AG04449 (cell line): Measurements from ENCODE around the gene KRTAP10-3.

ENCODE experiments used
- CTCF ChIA-PET: fragments of 350-600 bp; formaldehyde crosslinking; extraction: SDS; loops from one replicate; lab custom pipeline; 2021; ENCODE audit warnings: antibody characterized with exemption; lab: Yijun Ruan, JAX
- POLR2A ChIA-PET: fragments of 400-600, 350-600 bp; formaldehyde crosslinking; extraction: SDS; loops from one replicate; lab custom pipeline; 2020; ENCODE audit warnings: antibody characterized with exemption, inconsistent platforms; lab: Yijun Ruan, JAX
- DNase-seq: peaks from one replicate; pipeline ENCODE4 v3.0.0-alpha.2; 2010; ENCODE audit warnings: low read depth, low spot score
- H3K4me3 ChIP-seq: 2 replicates; pipeline ENCODE4 v1.5.1; 2011; ENCODE audit warnings: low read depth, mild to moderate bottlenecking, control low read depth, low read length
- CTCF ChIP-seq: IDR thresholded peaks from one replicate; pipeline ENCODE4 v1.5.1; 2011; ENCODE audit warnings: mild to moderate bottlenecking, moderate library complexity, low read length, control low read depth, inconsistent platforms; ENCODE audit not compliant: insufficient read depth; ENCODE audit errors: missing control alignments

Gene KRTAP10-3, protein sequence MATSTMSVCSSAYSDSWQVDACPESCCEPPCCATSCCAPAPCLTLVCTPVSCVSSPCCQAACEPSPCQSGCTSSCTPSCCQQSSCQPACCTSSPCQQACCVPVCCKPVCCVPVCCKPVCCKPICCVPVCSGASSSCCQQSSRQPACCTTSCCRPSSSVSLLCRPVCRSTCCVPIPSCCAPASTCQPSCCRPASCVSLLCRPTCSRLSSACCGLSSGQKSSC

GRCh38 chr21:44558695-44559094 lies at the start of gene KRTAP10-3:
KRTAP10-3 (minus strand) TSS chr21:44558795; CDS start chr21:44558715, 80 bp downstream.
- CTCF ChIA-PET = no interaction called here
- no peak for DNase-seq

GRCh38 chr21:44606495-44606894 lies 47.9 kb upstream of the KRTAP10-3 start:
- no peak for TF ChIP-seq CTCF
- ChIA-PET POLR2A (no interaction called here), CTCF (no interaction called here)
- H3K4me3 ChIP-seq = no peak overlapping the region
- no peak for DNase-seq

More at GRCh38 chr21:44558695-44559094, at the start of gene KRTAP10-3:
- POLR2A ChIA-PET = no interaction called here
- H3K4me3 ChIP-seq = no peak within 1 kb of the TSS
- no peak for TF ChIP-seq CTCF

GRCh38 chr21:44603911-44604310 lies 45.3 kb upstream of the KRTAP10-3 start:
- POLR2A ChIA-PET = no interaction called here
- no peak for DNase-seq
- CTCF ChIA-PET = no interaction called here
- no peak overlapping the region for H3K4me3 ChIP-seq
- no peak for TF ChIP-seq CTCF

GRCh38 chr21:44603109-44603875 lies 44.7 kb upstream of the KRTAP10-3 start:
- ChIA-PET POLR2A (no interaction called here), CTCF (no interaction called here)
- no peak for DNase-seq
- no peak overlapping the region for H3K4me3 ChIP-seq
- TF ChIP-seq CTCF = no peak

DNA sequence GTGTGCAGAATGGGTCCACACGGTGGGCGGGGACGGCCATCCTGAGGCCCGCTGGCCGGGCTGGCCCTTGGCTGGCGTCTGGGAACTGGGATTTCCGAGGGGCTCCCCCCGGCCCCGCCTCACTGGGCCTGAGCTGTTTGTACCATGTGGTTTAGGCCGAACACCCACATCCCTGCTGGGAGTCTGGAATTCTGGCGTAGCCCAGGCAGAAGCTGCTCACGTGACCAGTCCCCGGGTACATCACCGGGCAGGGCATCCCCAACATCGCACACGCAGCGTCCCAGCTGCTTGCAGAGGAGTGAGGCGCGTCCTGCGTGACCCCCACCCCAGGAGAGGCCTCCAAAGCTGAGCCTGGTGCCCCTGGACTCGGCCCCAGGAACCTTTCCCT lies 43.9 kb upstream of the KRTAP10-3 start:
- ChIA-PET CTCF (no interaction called here), POLR2A (no interaction called here)
- no peak overlapping the region for H3K4me3 ChIP-seq
- no peak for DNase-seq
- TF ChIP-seq CTCF = no peak
